Esophagus squamous epithelium (tissue), 5 donors: ENCODE data around the gene SUPT6H. TPM values are rescaled to one million over a fixed set of nuclear protein-coding genes. Genes with fewer than 3 reads are reported as not detected.

ENCODE experiments used
- DNase-seq: peaks from one replicate; lab custom pipeline; 2025; lab: John Stamatoyannopoulos, UW
- H3K27ac ChIP-seq, 4 donors: fragments of 200-600 bp; sonication (generic); one replicate each; pipeline ENCODE4 v1.5.1; 2016 to 2019; ENCODE audit warnings: mild to moderate bottlenecking in 1 of 4
- H3K27me3 ChIP-seq, 4 donors: fragments of 200-600 bp; sonication (generic); 1 replicate in 3 of 4; 2 replicates in 1 of 4; pipeline versions ENCODE4 v1.5.1 to v1.6.0; 2017 to 2021; ENCODE audit warnings: antibody characterized with exemption in 1 of 4
- H3K36me3 ChIP-seq, 3 donors: fragments of 200-600 bp; sonication (generic); one replicate each; pipeline ENCODE4 v1.5.1; 2016 to 2019
- H3K4me1 ChIP-seq, 3 donors: fragments of 200-600 bp; sonication (generic); one replicate each; pipeline ENCODE4 v1.5.1; 2017 to 2019
- H3K4me3 ChIP-seq, 4 donors: fragments of 200-600 bp; sonication (generic); 1 replicate in 3 of 4; 2 replicates in 1 of 4; pipeline ENCODE4 v1.5.1; 2016 to 2019; ENCODE audit warnings: mild to moderate bottlenecking in 2 of 4, moderate library complexity in 1 of 4
- H3K9me3 ChIP-seq, 3 donors: fragments of 200-600 bp; sonication (generic); one replicate each; pipeline ENCODE4 v1.5.1; 2016 to 2019
- CTCF ChIP-seq, 6 experiments: fragments of 450-650 bp in 4 of 6; fragments of 200-600 bp in 2 of 6; sonication (generic) in 2 of 6; IDR thresholded peaks; one replicate each; pipeline ENCODE4 v1.5.1; 2016 to 2019; ENCODE audit warnings: antibody characterized with exemption in 6 of 6, mild to moderate bottlenecking in 4 of 6, moderate library complexity in 4 of 6
- POLR2A ChIP-seq, 4 donors: fragments of 450-650 bp; IDR thresholded peaks; one replicate each; pipeline ENCODE4 v1.6.1; 2017; ENCODE audit warnings: antibody characterized with exemption in 4 of 4, mild to moderate bottlenecking in 4 of 4, moderate library complexity in 3 of 4
- WGBS, 2 donors: methylation state at CpG; one replicate each; pipeline ENCODE4 v1.1.5; 2018; 5-methylcytosine and 5-hydroxymethylcytosine counted together
- intact Hi-C: fragments of 100-400 bp; cut with DNase I; formaldehyde crosslinking; loops from one replicate; pipeline ENCODE4 v1.15.0; 2022
- total RNA-seq, 4 donors: library from RNA; depleted of rRNA; stranded (reverse); fragments of >200 nt; gene quantifications; one replicate each; pipeline ENCODE4 v1.1.0, GENCODE V29; 2016
- donor health status: DM: yes; HTN: yes; CAD: no.

Gene SUPT6H
- total RNA-seq, 4 donors from 2014 or later, result 26.4 to 59.3 (median 48.8) TPM

- H3K4me1 ChIP-seq, result no peaks in the 10 kb centered on the region
- no peak overlapping the region for H3K27ac ChIP-seq
- no peak overlapping the region for H3K4me3 ChIP-seq
- H3K36me3 ChIP-seq, result peaks cover 23 to 100% (median 56%) of the 10 kb centered on the region in 3 donors
- no peak for DNase-seq
- TF ChIP-seq CTCF (IDR thresholded peaks at IDR 0.05), result no peak
- TF ChIP-seq POLR2A (IDR thresholded peaks at IDR 0.05), result no peak
- H3K27me3 ChIP-seq, result no peaks in the 10 kb centered on the region
- intact Hi-C loops, result no loop called here
- WGBS, 2 donors, result 85 to 92% methylated on average over 4 of the region's 4 CpGs
- no peaks in the 10 kb centered on the region for H3K9me3 ChIP-seq
Observed at GRCh38 chr17:28623696-28624095, 38.3 kb upstream of the SUPT6H start.

DNA sequence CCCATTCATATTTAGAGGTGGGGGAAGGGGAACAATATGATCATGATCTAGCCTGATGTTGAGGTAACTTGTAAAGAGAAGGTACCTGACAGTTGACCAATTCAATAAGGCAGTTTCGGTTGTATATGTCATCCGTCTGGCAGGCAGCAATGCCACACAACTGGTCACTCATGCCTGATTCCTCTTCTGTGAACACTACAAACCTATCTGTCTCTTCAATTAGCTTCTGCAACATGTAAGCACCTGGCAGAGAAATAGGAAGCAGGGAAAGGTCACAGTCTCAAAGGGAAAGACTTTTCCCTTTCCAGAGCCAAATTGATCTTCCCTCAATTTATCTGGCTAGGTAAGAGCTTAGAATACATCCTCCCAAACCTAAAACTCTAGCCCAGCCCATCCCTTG lies 37.9 kb upstream of the SUPT6H start:
- H3K9me3 ChIP-seq, result no peaks in the 10 kb centered on the region
- no peaks in the 10 kb centered on the region for H3K4me1 ChIP-seq
- intact Hi-C loops, result no loop called here
- peaks cover 23 to 100% (median 52%) of the 10 kb centered on the region in 3 donors for H3K36me3 ChIP-seq
- no peaks in the 10 kb centered on the region for H3K27me3 ChIP-seq
- no peak overlapping the region for H3K27ac ChIP-seq
- whole genome bisulfite sequencing, 2 donors, result 84 to 89% methylated on average over 2 of the region's 2 CpGs
- DNase-seq, result no peak
- no peak for TF ChIP-seq POLR2A (IDR thresholded peaks at IDR 0.05)
- no peak for TF ChIP-seq CTCF (IDR thresholded peaks at IDR 0.05)
- no peak overlapping the region for H3K4me3 ChIP-seq

DNA sequence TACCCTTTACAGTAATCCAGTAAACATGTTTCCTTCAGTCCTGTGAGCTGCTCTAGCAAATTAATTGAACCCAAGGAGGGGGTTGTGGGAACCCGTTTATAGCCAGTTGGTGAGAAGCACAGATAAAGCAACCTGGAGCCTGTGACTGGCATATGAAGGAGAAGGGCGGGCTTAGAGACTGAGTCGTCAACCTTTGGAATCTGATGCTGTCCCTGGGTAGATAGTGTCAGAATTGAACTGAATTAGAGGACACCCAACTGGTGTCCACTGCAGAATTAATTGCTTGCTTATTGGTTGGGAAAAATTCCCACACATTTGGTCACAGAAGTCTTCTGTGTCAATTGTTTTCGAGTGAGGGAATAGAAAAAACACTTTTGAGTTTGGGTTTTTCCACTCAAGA lies 35.2 kb upstream of the SUPT6H start:
- Histone ChIP-seq H3K36me3 (peaks cover 26 to 100% (median 48%) of the 10 kb centered on the region in 3 donors), H3K4me3 (no peak overlapping the region), H3K4me1 (no peaks in the 10 kb centered on the region), H3K27me3 (no peaks in the 10 kb centered on the region), H3K9me3 (no peaks in the 10 kb centered on the region), H3K27ac (no peak overlapping the region)
- 89 to 95% methylated on average over 4 of the region's 4 CpGs for whole genome bisulfite sequencing, 2 donors
- TF ChIP-seq POLR2A (IDR thresholded peaks at IDR 0.05) (no peak), CTCF (IDR thresholded peaks at IDR 0.05) (no peak)
- no peak for DNase-seq
- intact Hi-C loops, result no loop called here

DNA sequence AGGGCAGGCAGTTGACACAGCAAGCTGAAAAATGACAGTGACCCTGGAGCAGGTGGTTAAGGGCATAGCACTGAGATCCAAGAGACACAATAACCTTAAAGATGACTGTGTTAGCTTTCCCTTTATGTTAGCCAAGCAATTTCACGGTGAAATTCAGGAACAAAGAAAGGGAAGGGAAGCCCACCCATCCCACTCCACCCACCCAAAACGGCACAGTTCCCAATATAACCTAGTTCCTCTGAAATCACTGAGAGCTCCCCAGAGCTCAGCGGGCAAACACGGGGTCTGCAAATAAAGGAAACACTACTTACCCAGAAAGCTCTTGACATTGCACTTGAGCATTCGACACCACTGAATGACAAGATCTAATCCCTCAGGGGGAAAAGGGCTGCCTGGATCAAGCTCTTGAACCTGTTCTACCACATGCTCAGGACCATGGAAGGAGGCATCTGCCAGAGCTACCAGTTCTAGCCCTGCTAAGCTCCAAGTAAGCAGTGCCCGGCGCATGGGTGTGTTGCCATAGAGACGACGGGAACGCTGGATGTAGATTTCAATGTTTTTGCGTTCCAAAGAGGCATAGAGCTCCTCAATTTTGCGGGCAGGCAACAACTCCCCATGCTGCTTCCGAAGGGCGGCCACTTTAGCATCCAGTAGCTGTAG lies 27.7 kb upstream of the SUPT6H start:
- Histone ChIP-seq H3K4me1 (peaks cover 0 to 26% (median 6%) of the 10 kb centered on the region in 3 donors), H3K4me3 (no peak overlapping the region), H3K36me3 (peaks cover 58 to 100% (median 85%) of the 10 kb centered on the region in 3 donors), H3K27me3 (no peaks in the 10 kb centered on the region), H3K9me3 (no peaks in the 10 kb centered on the region), H3K27ac (no peak overlapping the region)
- no peak for DNase-seq
- TF ChIP-seq POLR2A (IDR thresholded peaks at IDR 0.05) (no peak), CTCF (IDR thresholded peaks at IDR 0.05) (no peak)
- 77 to 82% methylated on average over 12 of the region's 14 CpGs for WGBS, 2 donors
- intact Hi-C loops, result no loop called here

GRCh38 chr17:28635506-28635905 lies 26.5 kb upstream of the SUPT6H start:
- Histone ChIP-seq H3K36me3 (peaks cover 61 to 100% (median 87%) of the 10 kb centered on the region in 3 donors), H3K27me3 (no peaks in the 10 kb centered on the region), H3K9me3 (no peaks in the 10 kb centered on the region), H3K27ac (peak overlapping the region in 1 of 4 donors; percentile 29), H3K4me3 (no peak overlapping the region), H3K4me1 (peaks cover 0 to 26% (median 6%) of the 10 kb centered on the region in 3 donors)
- WGBS, 2 donors, result 100% methylated on average over 1 of the region's 1 CpG; no CpG with 5 or more reads in 1 of the 2 donors
- DNase-seq, result no peak
- intact Hi-C loops, result no loop called here
- no peak for TF ChIP-seq CTCF (IDR thresholded peaks at IDR 0.05)
- no peak for TF ChIP-seq POLR2A (IDR thresholded peaks at IDR 0.05)
